Kidney epithelial cell (primary cell): Measurements from ENCODE around the gene RIC8B. TPM values are rescaled to one million over a fixed set of nuclear protein-coding genes. Genes with fewer than 3 reads are reported as not detected.

Experiments used
- DNase-seq: peaks from one replicate; pipeline ENCODE4 v3.0.0-alpha.2; 2010; ENCODE audit warnings: low read depth
- H3K27me3 ChIP-seq: 2 replicates; pipeline ENCODE4 v1.6.0; 2011; ENCODE audit warnings: low read length; ENCODE audit not compliant: control insufficient read depth, insufficient read depth
- H3K36me3 ChIP-seq: 2 replicates; pipeline ENCODE4 v1.5.1; 2011; ENCODE audit warnings: low read length; ENCODE audit not compliant: control insufficient read depth, insufficient read depth
- H3K4me3 ChIP-seq: 2 replicates; pipeline ENCODE4 v1.5.1; 2011; ENCODE audit warnings: low read depth, mild to moderate bottlenecking, control low read depth, low read length
- total RNA-seq: library from RNA; depleted of rRNA; stranded (reverse); fragments of >200 nt; gene quantifications from 2 replicates; pipeline ENCODE4 v1.2.3, GENCODE V29; 2015
- TF ChIP-seq, protein P1 (sequence below): IDR thresholded peaks from 2 replicates; pipeline ENCODE4 v1.5.1; 2011; ENCODE audit warnings: mild to moderate bottlenecking, moderate library complexity, low read length, control low read depth, inconsistent platforms; ENCODE audit not compliant: insufficient read depth, poor library complexity, severe bottlenecking

Gene RIC8B
- total RNA-seq, 1 donor from 2014 or later, result 8.4 TPM

DNA sequence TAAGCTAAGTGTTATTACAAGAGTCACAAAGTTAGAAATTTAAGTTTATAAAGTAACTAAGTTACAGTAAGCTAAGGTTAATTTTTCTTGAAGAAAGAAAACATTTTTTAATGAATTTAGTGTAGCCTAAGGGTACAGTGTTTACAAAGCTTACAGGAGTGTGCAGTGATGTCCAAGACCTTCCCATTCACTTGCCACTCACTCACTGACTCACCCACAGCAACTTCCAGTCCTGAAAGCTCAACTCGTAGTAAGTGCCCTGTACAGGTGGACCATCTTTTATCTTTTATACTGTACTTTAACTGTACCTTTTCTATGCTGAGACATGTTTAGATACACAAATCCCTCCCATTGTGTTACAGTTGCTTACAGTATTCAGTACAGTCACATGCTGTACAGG, 120.3 kb downstream of the RIC8B start:
- DNase-seq, result no peak
- H3K36me3 ChIP-seq, result no peaks in the 10 kb centered on the region
- no peak overlapping the region for H3K4me3 ChIP-seq
- TF ChIP-seq, protein P1, sequence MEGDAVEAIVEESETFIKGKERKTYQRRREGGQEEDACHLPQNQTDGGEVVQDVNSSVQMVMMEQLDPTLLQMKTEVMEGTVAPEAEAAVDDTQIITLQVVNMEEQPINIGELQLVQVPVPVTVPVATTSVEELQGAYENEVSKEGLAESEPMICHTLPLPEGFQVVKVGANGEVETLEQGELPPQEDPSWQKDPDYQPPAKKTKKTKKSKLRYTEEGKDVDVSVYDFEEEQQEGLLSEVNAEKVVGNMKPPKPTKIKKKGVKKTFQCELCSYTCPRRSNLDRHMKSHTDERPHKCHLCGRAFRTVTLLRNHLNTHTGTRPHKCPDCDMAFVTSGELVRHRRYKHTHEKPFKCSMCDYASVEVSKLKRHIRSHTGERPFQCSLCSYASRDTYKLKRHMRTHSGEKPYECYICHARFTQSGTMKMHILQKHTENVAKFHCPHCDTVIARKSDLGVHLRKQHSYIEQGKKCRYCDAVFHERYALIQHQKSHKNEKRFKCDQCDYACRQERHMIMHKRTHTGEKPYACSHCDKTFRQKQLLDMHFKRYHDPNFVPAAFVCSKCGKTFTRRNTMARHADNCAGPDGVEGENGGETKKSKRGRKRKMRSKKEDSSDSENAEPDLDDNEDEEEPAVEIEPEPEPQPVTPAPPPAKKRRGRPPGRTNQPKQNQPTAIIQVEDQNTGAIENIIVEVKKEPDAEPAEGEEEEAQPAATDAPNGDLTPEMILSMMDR, result no peak
- no peaks in the 10 kb centered on the region for H3K27me3 ChIP-seq

DNA sequence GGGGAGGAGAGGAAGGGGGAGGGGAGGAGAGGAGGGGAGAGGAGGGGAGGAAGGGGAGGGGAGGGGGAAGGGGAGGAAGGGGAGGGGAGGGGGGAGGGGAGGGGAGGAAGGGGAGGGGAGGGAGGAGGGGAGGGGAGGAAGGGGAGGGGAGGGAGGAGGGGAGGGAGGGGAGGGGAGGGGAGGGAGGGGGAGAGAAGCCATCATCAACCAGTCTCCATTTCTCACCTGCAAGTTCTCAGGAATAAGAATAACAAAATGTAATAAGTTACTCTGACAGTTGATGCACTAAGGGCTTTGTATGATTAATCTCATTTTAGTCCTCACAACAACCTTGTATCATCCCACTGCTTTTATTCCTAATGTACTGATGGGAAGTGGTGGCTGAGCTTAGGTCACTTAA, 122.1 kb downstream of the RIC8B start:
- no peaks in the 10 kb centered on the region for H3K36me3 ChIP-seq
- DNase-seq, result no peak
- no peaks in the 10 kb centered on the region for H3K27me3 ChIP-seq
- TF ChIP-seq, protein P1, result no peak
- no peak overlapping the region for H3K4me3 ChIP-seq

DNA sequence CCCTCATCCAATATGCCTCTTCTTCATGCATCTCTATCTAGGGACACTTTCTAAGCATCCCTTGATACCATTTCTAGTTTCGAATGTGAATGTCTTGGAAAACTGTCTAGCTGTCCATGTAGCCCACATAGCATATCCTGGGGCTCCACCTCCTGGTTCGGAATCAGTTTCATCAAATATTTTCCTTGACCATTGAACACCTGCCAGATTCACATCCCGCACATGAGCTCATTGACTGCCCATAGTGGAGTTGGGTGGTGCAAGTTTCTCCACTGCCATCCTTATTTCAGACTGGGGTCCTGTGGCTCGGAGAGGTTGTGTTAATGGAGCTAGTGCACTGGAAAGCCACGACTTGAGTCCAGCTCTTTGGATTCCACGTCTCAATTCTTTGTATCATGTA, 122.6 kb downstream of the RIC8B start:
- Histone ChIP-seq H3K4me3 (no peak overlapping the region), H3K36me3 (no peaks in the 10 kb centered on the region), H3K27me3 (no peaks in the 10 kb centered on the region)
- no peak for DNase-seq
- TF ChIP-seq, protein P1, result no peak

DNA sequence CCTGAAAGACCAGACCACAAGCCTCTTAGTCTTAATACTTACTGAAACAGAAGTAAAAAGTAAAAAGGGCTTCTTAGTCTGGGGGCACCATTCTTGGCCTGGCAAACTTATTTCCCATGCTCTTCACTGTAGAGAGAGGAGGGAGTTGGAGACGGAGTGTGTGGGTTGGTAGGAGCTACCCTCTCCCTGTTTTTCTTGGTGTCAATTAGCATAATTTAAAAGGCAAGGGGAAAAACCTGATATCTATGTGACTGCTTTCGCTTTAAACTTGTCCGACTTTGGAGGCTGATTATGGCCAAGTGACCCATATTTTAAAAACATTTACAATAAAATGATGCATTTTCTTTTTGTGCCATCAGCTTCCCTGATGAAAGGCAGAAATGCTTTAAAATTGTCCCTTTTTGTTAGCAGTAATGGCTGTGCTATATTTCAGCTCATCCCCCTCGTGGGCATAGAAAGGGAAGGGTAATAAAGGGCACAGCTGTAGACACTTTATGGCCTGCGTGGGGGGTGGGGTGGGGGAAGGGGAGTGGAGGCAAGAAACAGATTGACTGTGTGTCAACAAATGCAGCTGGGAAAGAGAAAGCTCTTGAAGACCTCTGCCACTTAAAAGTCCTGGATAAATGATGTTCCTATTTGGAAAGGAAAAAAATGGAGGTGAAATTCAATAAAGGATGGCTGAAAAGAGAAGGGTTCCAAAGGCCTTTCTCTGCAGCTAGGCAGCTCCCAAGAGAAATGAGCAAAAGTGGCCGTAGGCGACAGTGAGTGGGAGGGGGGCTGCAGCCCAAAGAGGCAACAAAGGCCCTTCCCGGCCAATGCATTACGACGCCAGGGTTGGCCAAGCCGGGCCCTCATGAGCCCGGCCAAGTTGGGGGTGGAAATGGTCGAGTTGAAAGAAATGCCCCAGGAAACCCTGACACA, 123.8 kb downstream of the RIC8B start:
- Histone ChIP-seq H3K4me3 (no peak overlapping the region), H3K36me3 (no peaks in the 10 kb centered on the region), H3K27me3 (peaks cover 2% of the 10 kb centered on the region)
- TF ChIP-seq, protein P1, result no peak
- no peak for DNase-seq

DNA sequence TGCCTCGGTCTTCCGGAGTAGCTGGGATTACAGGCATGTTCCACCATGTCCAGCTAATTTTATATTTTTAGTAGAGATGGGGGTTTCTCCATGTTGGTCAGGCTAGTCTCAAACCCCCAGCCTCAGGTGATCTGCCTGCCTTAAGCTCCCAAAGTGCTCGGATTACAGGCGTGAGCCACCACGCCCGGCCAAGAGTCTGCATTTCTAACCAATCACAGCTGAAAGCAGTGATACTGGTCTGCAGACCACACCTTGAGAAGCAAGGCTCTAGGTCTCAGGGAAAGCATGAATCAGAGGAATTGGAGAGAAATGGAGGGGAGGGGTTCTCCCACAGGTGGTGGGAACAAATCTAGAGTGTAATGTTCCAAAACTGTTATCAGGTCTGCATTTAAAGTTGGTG, 126.1 kb downstream of the RIC8B start:
- no peak for DNase-seq
- H3K36me3 ChIP-seq, result no peaks in the 10 kb centered on the region
- TF ChIP-seq, protein P1, result no peak
- no peak overlapping the region for H3K4me3 ChIP-seq
- peaks cover 3% of the 10 kb centered on the region for H3K27me3 ChIP-seq

DNA sequence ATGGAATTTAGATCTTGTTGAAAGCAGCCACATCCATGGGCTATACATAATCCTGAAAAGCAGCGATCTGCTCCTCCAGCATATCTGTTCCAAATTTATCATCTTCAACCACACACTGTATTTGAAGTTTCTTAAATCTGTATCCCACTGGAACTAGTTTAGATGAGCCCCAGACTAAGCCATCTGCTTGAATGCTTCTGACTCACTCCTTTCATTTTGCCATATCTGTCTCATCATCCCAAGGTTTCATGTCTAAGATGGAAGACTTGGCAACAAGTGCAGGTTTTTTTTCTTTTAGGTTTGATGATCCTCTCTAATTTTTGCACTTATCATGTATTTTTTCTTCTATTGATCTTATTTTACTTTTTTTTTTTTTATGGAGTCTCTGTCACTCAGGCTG, 126.8 kb downstream of the RIC8B start:
- Histone ChIP-seq H3K4me3 (no peak overlapping the region), H3K27me3 (peaks cover 3% of the 10 kb centered on the region), H3K36me3 (no peaks in the 10 kb centered on the region)
- TF ChIP-seq, protein P1, result no peak
- no peak for DNase-seq
